ENCODE data around the gene NEDD4.
"Not testable (repeated sequence)": the region's sequence is repeated elsewhere in the genome, so short reads cannot be mapped to it uniquely, and the experiment has no call there.

Gene NEDD4

GRCh38 chr15:55993111-55993803, at the start of gene NEDD4:
Gene NEDD4, minus strand, starts transcription at chr15:55993612. Its CDS starts 57 bp downstream, at chr15:55993555.
- peak; percentile 74 to 75 for DNase-seq (ENCODE audit: low read depth in 2 of 2)

GRCh38 chr15:56042498-56042897, 49.1 kb upstream of the NEDD4 start:
- no peak for DNase-seq (ENCODE audit: low read depth in 2 of 2)

DNA sequence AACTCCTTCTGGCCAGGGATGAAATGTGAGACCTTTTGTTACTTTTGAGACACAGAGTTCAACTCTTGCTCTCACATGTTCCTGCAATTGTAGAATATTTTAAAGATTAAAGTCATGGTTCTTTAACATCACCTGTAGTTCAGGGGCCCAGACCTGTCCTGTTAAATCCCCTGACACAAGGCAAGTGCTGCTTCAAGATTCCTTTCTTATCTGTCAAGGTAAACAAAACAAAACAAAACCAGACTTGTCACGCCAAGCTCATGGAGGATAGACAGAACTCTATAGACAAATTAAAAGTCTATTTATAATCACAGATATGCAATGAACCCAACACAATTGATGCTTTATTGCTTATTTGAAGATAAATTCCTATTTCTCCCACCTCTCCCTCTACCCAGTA, 48.6 kb upstream of the NEDD4 start:
- no peak for DNase-seq (ENCODE audit: low read depth in 2 of 2)

DNA sequence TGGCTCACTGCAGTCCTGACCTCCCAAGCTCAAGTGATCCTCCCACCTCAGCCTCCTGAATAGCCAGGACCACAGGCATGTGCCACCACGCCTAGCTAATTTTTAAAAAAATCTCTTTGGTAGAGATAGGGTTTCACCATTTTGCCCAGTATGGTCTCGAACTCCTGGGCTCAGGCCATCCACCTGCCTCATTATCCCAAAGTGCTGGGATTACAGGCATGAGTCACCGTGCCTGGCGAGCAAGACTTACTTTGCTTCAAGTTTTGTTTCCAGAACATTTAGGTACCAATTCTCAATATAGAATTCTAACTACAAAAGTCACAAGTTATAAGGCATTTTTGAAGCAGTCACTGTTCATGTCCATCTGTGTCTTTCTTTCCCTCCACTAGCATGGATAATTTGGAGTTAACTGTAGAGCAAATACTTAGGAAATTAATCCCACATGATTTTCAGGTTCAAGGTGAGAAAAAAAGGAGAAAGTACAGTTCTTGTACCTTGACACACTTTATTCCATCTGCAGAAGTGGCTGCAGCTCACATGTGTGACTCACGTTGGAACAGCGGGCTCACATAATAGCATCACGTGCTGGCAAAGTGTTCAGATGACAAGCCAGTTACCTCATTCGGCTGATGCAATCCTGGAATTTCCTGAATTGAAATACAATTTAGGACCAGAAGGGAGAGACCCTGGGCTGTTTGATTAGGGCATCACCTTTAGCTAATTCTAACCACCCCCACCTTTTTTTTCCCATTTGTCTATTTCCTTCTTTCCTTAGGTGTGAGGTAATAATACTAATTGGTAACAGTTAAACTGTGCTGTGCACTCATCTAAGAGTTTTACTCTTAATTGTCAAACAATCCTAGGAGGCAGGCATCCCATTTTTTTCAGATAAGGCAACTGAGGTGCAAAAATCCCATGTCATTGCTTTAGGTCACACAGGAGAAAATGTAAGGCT, 46.9 kb upstream of the NEDD4 start:
- DNase-seq (ENCODE audit: low read depth in 2 of 2), result peak; percentile 91 to 93

GRCh38 chr15:56038707-56039106, 45.3 kb upstream of the NEDD4 start:
- no peak for DNase-seq (ENCODE audit: low read depth in 2 of 2)

GRCh38 chr15:56038015-56038414, 44.6 kb upstream of the NEDD4 start:
- DNase-seq (ENCODE audit: low read depth in 2 of 2), result no peak

GRCh38 chr15:56036546-56037067, 43.2 kb upstream of the NEDD4 start:
- no peak for DNase-seq (ENCODE audit: low read depth in 2 of 2)

DNA sequence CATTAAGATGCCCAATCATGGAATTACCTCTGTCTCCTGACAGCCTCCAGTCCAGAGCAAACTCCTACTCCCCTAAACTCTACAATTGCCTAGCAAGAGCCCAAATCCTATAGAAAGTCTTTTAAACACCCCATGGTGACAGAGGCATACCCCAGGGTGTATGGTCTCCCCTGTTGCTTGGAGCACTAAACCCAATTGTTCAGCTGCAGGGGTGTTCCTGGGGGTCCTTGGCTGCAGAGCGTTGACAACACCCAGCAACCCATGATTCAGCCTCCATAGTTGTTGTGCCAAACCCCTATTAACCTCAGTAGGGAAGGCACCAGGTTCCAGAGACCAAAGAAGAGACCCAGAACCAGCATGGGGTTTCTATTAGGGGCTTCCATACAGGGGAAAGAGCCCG, 41.8 kb upstream of the NEDD4 start:
- DNase-seq (ENCODE audit: low read depth in 2 of 2), result no peak

- DNase-seq (ENCODE audit: low read depth in 2 of 2), result no peak
Measured at GRCh38 chr15:56034514-56034913, 41.1 kb upstream of the NEDD4 start.

DNA sequence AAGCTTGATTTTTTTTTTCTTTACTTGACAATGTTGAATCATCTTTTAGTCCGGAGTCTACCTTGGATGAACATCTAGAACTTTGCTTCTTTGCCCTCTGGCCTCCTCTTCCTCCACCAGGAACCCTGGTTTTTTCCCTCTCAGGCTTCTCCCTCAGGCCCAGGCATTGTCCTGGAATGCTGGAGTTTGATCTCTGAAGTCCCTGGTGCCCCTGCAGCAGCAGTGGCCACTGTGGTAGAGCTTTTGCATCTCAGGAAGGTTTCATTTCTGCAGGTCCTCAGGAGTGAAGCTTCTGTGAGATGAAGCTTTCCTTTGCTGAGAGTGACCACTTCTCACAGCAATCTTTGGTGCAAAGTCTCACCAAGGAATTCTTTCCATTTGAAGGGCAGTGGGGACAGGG, 39.0 kb upstream of the NEDD4 start:
- DNase-seq (ENCODE audit: low read depth in 2 of 2), result no peak

DNA sequence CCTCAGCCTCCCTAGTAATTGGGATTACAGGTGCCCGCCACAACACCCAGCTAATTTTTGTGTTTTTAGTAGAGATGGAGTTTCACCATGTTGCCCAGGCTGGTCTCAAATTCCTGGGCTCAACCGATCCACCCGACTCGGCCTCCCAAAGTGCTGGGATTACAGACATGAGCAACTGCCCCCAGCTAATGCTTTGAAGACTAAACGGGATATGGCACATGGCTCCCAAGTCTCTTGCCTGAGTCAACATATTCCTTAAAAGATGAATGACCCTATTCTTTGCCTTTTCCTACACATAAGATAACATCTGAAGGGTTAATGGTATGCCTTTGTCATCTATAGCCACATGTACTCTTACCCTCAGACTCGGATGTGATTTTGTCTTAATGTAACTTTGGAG, 38.4 kb upstream of the NEDD4 start:
- no peak for DNase-seq (ENCODE audit: low read depth in 2 of 2)

- no peak for DNase-seq (ENCODE audit: low read depth in 2 of 2)
Measured at GRCh38 chr15:56031402-56031801, 38.0 kb upstream of the NEDD4 start.

DNA sequence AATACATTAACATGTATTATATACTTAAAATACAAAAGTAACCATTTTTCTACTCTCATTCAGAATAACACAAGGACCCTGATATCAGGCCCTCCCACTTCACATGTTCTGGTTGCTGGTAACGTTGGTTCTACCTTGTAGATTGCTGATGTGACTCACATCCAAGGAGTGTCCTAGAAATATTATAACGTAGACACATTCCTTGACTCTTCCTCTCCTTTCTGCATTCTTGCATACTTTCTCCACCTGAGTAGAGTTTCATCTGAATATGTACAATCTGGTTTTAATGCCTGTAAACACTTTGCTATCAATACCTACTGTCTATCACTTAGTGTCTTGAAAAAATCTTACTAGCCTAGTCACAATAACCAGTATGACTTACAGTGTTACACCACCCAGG, 35.0 kb upstream of the NEDD4 start:
- DNase-seq (ENCODE audit: low read depth in 2 of 2), result no peak

DNA sequence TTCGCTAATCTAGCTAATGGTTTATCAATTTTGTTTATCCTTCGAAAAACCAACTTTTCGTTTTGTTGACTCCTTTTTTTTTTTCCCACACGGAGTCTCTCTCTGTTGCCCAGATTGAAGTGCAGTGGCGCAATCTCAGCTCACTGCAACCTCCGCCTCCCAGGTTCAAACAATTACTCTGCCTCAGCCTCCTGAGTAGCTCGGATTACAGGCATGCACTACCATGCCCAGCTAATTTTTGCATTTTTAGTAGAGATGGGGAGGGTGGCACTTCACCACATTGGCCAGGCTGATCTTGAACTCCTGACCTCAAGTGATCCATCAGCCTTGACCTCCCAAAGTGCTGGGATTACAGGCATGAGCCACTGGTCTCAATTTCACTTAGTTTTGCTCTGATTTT, 29.7 kb upstream of the NEDD4 start:
- not testable (repeated sequence) for DNase-seq (ENCODE audit: low read depth in 2 of 2)

DNA sequence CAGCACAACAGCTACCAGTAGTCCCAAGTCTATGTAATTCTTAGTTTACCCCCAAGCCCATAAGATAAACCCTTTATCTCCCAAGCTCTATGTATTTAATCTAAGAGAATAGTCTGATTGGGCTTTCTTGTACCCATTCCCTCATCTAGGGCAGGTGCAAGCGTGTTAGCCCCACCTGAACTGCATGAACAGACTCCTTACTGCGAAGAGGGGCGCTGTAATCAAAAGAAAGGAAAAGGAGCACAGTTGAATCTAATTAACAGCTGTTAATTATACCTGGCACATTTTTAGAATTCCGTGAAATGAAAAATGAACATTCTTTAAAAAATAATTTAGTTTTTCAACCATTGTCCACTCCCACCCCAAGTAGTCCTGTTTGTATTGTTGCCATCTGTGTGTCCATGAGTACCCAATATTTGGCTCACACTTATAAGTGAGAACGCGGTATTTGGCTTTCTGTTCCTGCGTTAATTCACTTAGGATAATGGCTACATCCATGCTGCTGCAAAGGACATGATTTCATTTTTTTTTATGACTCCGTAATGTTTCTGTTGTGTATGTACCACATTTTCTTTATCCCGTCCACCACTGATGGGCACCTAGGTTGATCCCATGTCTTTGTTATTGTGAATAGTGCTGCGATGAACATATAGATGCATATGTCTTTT, 26.5 kb upstream of the NEDD4 start:
- DNase-seq (ENCODE audit: low read depth in 2 of 2), result no peak

- DNase-seq (ENCODE audit: low read depth in 2 of 2), result no peak
Measured at GRCh38 chr15:56019060-56019793, 25.8 kb upstream of the NEDD4 start.

DNA sequence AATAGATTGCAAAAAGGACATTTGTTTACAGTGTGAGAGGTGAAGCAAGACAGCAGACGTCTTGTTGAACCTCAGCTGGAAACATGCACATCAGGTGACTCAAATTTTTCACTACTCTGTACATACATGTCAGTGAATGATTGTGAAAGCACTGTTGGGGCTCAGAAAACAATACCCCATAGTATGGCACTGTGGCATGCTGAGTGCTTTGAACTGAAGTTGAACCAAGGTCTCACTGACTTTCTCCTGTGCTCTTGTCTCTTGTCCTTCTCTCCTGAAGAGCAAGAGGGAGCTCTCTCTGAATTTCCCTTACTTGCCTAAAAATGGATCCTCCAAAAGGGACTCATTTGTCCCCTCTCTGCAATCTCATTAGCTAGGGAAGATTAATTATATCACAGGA, 24.5 kb upstream of the NEDD4 start:
- no peak for DNase-seq (ENCODE audit: low read depth in 2 of 2)

DNA sequence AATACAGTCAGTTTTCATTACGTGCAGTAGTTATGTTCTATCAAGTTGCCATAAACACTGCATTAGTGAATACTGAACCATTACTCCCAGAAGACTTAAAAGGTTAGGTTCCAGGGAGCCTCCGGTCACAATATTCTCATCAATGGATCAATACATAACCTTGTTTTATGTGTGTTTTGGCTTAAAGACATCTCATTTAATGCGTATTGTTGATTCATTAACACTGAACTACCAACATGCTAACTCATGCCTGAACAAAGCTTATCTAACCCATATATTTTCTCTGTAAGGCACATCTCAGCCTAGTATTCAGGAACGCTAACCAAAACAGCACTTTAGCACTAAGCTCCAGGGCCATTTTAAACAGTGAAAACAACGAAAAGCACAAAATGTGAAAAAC, 24.1 kb upstream of the NEDD4 start:
- no peak for DNase-seq (ENCODE audit: low read depth in 2 of 2)

DNA sequence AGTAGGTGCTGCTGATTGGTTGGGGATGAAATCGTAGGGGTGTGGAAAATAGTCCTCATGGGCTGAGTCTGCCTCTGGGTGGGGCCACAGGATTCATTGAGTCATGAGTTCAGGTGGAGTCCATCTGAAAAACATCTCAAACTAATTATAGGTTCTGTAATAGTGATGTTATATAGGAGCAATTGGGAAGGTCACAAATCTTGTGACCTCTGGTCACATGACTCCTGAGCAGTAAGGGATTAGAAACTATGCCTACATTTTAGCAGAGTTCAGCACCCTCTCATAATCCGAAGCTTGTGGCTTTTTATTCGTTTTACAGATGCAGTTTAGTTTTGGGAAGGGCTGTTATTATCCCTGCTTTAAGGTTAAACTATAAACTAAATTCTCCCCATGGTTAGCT, 22.9 kb upstream of the NEDD4 start:
- no peak for DNase-seq (ENCODE audit: low read depth in 2 of 2)

DNA sequence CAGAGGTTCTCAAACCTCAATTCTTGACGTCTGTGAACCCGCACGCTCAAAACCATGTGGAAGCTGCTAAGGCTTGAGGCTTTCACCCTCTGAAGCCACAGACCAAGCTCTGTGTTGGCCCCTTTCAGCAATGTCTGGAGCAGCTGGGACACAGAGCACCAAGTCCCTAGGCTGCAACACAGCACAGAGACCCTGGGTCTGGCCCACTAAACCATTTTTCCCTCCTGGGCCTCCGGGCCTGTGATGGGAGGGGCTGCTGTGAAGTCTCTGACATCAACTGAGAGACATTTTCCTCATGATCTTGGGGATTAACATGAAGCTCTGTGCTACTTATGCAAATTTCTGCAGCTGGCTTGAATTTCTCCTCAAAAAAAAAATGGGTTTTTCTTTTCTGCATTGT, 21.3 kb upstream of the NEDD4 start:
- no peak for DNase-seq (ENCODE audit: low read depth in 2 of 2)

DNA sequence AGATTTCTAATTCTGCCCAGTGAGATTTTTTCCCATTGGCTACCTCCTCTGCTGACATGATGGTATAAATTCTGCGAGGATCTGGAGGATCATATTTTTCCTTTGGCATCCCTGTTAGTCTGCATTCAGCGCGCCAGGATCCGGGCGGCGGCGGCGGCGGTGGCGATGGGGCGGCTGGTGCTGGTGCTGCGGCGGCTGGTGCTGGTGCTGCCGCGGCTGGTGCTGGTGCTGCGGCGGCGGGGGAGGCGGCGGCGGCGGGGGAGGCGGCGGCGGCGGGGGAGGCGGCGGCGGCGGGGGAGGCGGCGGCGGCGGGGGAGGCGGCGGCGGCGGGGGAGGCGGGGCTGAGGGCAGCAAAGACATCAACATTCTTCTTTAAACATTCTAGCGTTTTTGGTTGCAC, 13.6 kb upstream of the NEDD4 start:
- not testable (repeated sequence) for DNase-seq (ENCODE audit: low read depth in 2 of 2)

DNA sequence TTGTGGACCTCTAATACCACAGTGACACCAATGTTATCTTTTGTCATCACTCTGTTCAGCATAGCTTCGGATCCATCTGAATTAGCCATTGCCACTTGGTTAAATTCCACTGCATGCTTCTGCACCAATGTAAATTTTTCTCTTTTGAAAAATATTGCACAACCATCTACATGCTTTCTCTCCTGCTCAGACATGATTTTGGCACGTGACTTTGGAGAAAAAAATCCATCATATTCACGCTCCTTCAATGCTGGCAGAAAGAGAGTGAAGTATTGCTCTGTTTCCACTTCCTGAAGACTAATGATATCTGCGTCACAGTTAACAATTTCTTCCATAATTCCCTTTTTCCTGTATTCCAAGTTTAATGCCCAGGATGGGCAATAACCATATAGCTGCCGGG, 13.0 kb upstream of the NEDD4 start:
- DNase-seq (ENCODE audit: low read depth in 2 of 2), result not testable (repeated sequence)

Measured in fibroblast of skin of left quadriceps (primary cell).